H9 (cell line): ENCODE data around the gene TFG. TPM values are rescaled to one million over a fixed set of nuclear protein-coding genes. Genes with fewer than 3 reads are reported as not detected.

Source experiments
- DNase-seq: peaks from one replicate; pipeline ENCODE4 v3.0.0-alpha.2; 2017
- H2AFZ ChIP-seq: one replicate; pipeline ENCODE4 v1.6.1; 2013; ENCODE audit warnings: mild to moderate bottlenecking, low read length, control low read depth, moderate library complexity
- H2AK5ac ChIP-seq: 2 replicates; pipeline ENCODE4 v1.6.1; 2013; ENCODE audit warnings: low read length, control low read depth, mixed read lengths; ENCODE audit not compliant: insufficient read length
- H2BK120ac ChIP-seq: one replicate; pipeline ENCODE4 v1.6.1; 2013; ENCODE audit warnings: low read depth, mild to moderate bottlenecking, low read length, control low read depth, inconsistent platforms; ENCODE audit not compliant: poor library complexity, severe bottlenecking
- H2BK12ac ChIP-seq: 2 replicates; pipeline ENCODE4 v1.6.1; 2013; ENCODE audit warnings: low read length, control low read depth, mixed read lengths, low read depth; ENCODE audit not compliant: insufficient read length
- H2BK15ac ChIP-seq: 2 replicates; pipeline ENCODE4 v1.6.1; 2013; ENCODE audit warnings: low read depth, low read length, control low read depth
- H2BK20ac ChIP-seq: one replicate; pipeline ENCODE4 v1.6.1; 2013; ENCODE audit warnings: low read depth, mild to moderate bottlenecking, low read length, control low read depth, inconsistent platforms; ENCODE audit not compliant: poor library complexity, severe bottlenecking
- H2BK5ac ChIP-seq: 2 replicates; pipeline ENCODE4 v1.6.1; 2013; ENCODE audit warnings: low read length, control low read depth, mixed read lengths; ENCODE audit not compliant: insufficient read length
- H3K14ac ChIP-seq: 2 replicates; pipeline ENCODE4 v1.6.1; 2013; ENCODE audit warnings: low read length, control low read depth; ENCODE audit not compliant: insufficient read depth
- H3K18ac ChIP-seq: 2 replicates; pipeline ENCODE4 v1.6.1; 2013; ENCODE audit warnings: low read depth, mild to moderate bottlenecking, mixed read lengths, low read length, control low read depth; ENCODE audit not compliant: insufficient read length
- H3K23ac ChIP-seq: 2 replicates; pipeline ENCODE4 v1.6.1; 2013; ENCODE audit warnings: low read length, control low read depth, mixed read lengths, low read depth; ENCODE audit not compliant: insufficient read length
- H3K23me2 ChIP-seq: 2 replicates; pipeline ENCODE4 v1.6.1; 2013; ENCODE audit warnings: low read depth, mild to moderate bottlenecking, mixed read lengths, low read length, control low read depth; ENCODE audit not compliant: insufficient read length, poor library complexity, severe bottlenecking
- H3K27ac ChIP-seq: 2 replicates; pipeline ENCODE4 v1.5.1; 2013; ENCODE audit warnings: low read length, control low read depth, mixed read lengths, low read depth; ENCODE audit not compliant: insufficient read length
- H3K27me3 ChIP-seq: 2 replicates; pipeline ENCODE4 v1.6.1; 2013; ENCODE audit warnings: low read length, control low read depth, inconsistent platforms; ENCODE audit not compliant: insufficient read depth
- H3K4ac ChIP-seq: 2 replicates; pipeline ENCODE4 v1.6.1; 2013; ENCODE audit warnings: low read depth, mild to moderate bottlenecking, control low read depth, inconsistent platforms, low read length, moderate library complexity
- H3K4me1 ChIP-seq: 2 replicates; pipeline ENCODE4 v1.6.1; 2013; ENCODE audit warnings: low read length, control low read depth, inconsistent platforms; ENCODE audit not compliant: insufficient read depth
- H3K4me2 ChIP-seq: 2 replicates; pipeline ENCODE4 v1.6.1; 2013; ENCODE audit warnings: low read length, control low read depth, mixed read lengths; ENCODE audit not compliant: insufficient read length, insufficient read depth
- H3K56ac ChIP-seq: 2 replicates; pipeline ENCODE4 v1.6.1; 2013; ENCODE audit warnings: low read depth, mild to moderate bottlenecking, mixed read lengths, low read length, control low read depth; ENCODE audit not compliant: insufficient read length
- H3K79me1 ChIP-seq: 2 replicates; pipeline ENCODE4 v1.6.1; 2013; ENCODE audit warnings: low read depth, mild to moderate bottlenecking, moderate library complexity, low read length, control low read depth, inconsistent platforms; ENCODE audit not compliant: insufficient read depth, poor library complexity, severe bottlenecking
- H3K79me2 ChIP-seq: 2 replicates; pipeline ENCODE4 v1.6.1; 2013; ENCODE audit warnings: low read length, control low read depth, inconsistent platforms; ENCODE audit not compliant: insufficient read depth
- H3K9ac ChIP-seq: 2 replicates; pipeline ENCODE4 v1.6.1; 2013; ENCODE audit warnings: low read length, control low read depth, mixed read lengths; ENCODE audit not compliant: insufficient read length; ENCODE audit errors: extremely low read depth
- H3K9me3 ChIP-seq: one replicate; pipeline ENCODE4 v1.6.1; 2013; ENCODE audit warnings: low read depth, low read length, inconsistent platforms; ENCODE audit not compliant: control insufficient read depth
- H3T11ph ChIP-seq: one replicate; pipeline ENCODE4 v1.6.1; 2013; ENCODE audit warnings: mild to moderate bottlenecking, low read length, control low read depth, inconsistent platforms
- H4K20me1 ChIP-seq: one replicate; pipeline ENCODE4 v1.6.1; 2013; ENCODE audit not compliant: control insufficient read depth, insufficient read length, insufficient read depth
- H4K5ac ChIP-seq: 2 replicates; pipeline ENCODE4 v1.6.1; 2013; ENCODE audit warnings: low read depth, mild to moderate bottlenecking, mixed read lengths, low read length, control low read depth; ENCODE audit not compliant: insufficient read length
- H4K8ac ChIP-seq: replicated peaks from 2 replicates; pipeline ENCODE4 v1.6.1; 2013; ENCODE audit warnings: low read length, control low read depth, mixed read lengths, low read depth; ENCODE audit not compliant: insufficient read length
- H4K91ac ChIP-seq: 2 replicates; pipeline ENCODE4 v1.6.1; 2013; ENCODE audit warnings: low read depth, mild to moderate bottlenecking, moderate library complexity, mixed read lengths, low read length, control low read depth; ENCODE audit not compliant: insufficient read length
- H3K27ac Mint-ChIP-seq, 3 experiments: 2 replicates in 2 of 3; 3 replicates in 1 of 3; pipeline ENCODE4 v1.8.0; 2020 to 2021; ENCODE audit warnings: mixed read lengths in 3 of 3, mild to moderate bottlenecking in 1 of 3, moderate library complexity in 1 of 3
- H3K27me3 Mint-ChIP-seq: 2 replicates; pipeline ENCODE4 v1.8.0; 2021; ENCODE audit warnings: low read depth, mild to moderate bottlenecking, moderate library complexity, mixed read lengths
- H3K36me3 Mint-ChIP-seq, 3 experiments: 2 replicates in 2 of 3; 3 replicates in 1 of 3; pipeline ENCODE4 v1.8.0; 2020 to 2021; ENCODE audit warnings: low read depth in 3 of 3, mixed read lengths in 3 of 3; ENCODE audit not compliant: insufficient read depth in 1 of 3
- H3K4me1 Mint-ChIP-seq, 2 experiments: 2 replicates each; pipeline ENCODE4 v1.8.0; 2020; ENCODE audit warnings: mixed read lengths in 2 of 2
- H3K4me3 Mint-ChIP-seq, 2 experiments: 2 replicates in 1 of 2; 3 replicates in 1 of 2; pipeline ENCODE4 v1.8.0; 2020 to 2021; ENCODE audit warnings: mild to moderate bottlenecking in 2 of 2, mixed read lengths in 2 of 2, moderate library complexity in 1 of 2
- H3K9me3 Mint-ChIP-seq, 2 experiments: 2 replicates in 1 of 2; 3 replicates in 1 of 2; pipeline ENCODE4 v1.8.0; 2020; ENCODE audit warnings: mild to moderate bottlenecking in 2 of 2, mixed read lengths in 2 of 2, moderate library complexity in 1 of 2
- CTCF ChIP-seq: fragments of 200-600 bp; sonication (generic); conservative IDR thresholded peaks from 3 replicates; pipeline ENCODE4 v1.8.0; 2021; ENCODE audit warnings: antibody characterized with exemption, mild to moderate bottlenecking
- WGBS: extraction: QIAGEN DNeasy Blood & Tissue Kit; methylation state at CpG from one replicate; pipeline ENCODE4 v1.1.7; 2013; ENCODE audit warnings: missing lambda C conversion rate, low lambda C conversion rate, mixed read lengths; ENCODE audit not compliant: insufficient read length; ENCODE audit errors: extremely low coverage; 5-methylcytosine and 5-hydroxymethylcytosine counted together
- total RNA-seq: library from RNA; stranded (reverse); gene quantifications from 2 replicates; pipeline ENCODE4 v1.2.1, GENCODE V29; 2021

Gene TFG
- total RNA-seq, 1 experiment from 2014 or later = 80.7 TPM

- H3K36me3 Mint-ChIP-seq = no peaks in the 10 kb centered on the region; a peak in 1 of 7 replicates
- Histone ChIP-seq H4K20me1 (no peaks in the 10 kb centered on the region), H3K4me2 (no peak overlapping the region), H4K5ac (no peak overlapping the region), H2BK5ac (no peak overlapping the region), H3K27me3 (no peaks in the 10 kb centered on the region), H2BK120ac (no peak overlapping the region), H3K18ac (no peak overlapping the region), H3K9me3 (no peaks in the 10 kb centered on the region), H2BK12ac (no peak overlapping the region), H4K8ac (no peak overlapping the region), H2AK5ac (no peak overlapping the region), H3K14ac (no peak overlapping the region), H3K79me2 (no peaks in the 10 kb centered on the region), H3K4me1 (no peaks in the 10 kb centered on the region), H4K91ac (no peak overlapping the region), H3K23me2 (no peaks in the 10 kb centered on the region), H2BK15ac (no peak overlapping the region), H2BK20ac (no peak overlapping the region), H3K27ac (no peak overlapping the region), H3K9ac (no peak overlapping the region), H3K79me1 (no peaks in the 10 kb centered on the region), H3K56ac (no peak overlapping the region), H3T11ph (no peak overlapping the region), H3K4ac (no peak overlapping the region), H3K23ac (no peak overlapping the region), H2AFZ (no peak overlapping the region)
- TF ChIP-seq CTCF = no peak
- no peaks in the 10 kb centered on the region for H3K27me3 Mint-ChIP-seq
- H3K9me3 Mint-ChIP-seq = peaks cover 6 to 10% of the 10 kb centered on the region in 2 experiments; a peak in 4 of 5 replicates
- no peak overlapping the region for H3K27ac Mint-ChIP-seq
- DNase-seq = no peak
- no CpG with 5 or more reads among the region's 3 CpGs for WGBS
- H3K4me1 Mint-ChIP-seq = 0 out of 4 replicates have a peak, but pooled peaks cover 0 to 2% of the 10 kb centered on the region in 2 experiments
- no peak overlapping the region for H3K4me3 Mint-ChIP-seq
Observed at GRCh38 chr3:100783619-100784018, 74.3 kb downstream of the TFG start.
